HG03378 (cell line): ENCODE data around the gene CPD.
"Not testable (repeated sequence)": the region's sequence is repeated elsewhere in the genome, so short reads cannot be mapped to it uniquely, and the experiment has no call there.

Experiments used
- ATAC-seq: cut with Tn5 transposase; IDR thresholded peaks from one replicate; pipeline ENCODE4 v1.9.1; 2021; ENCODE audit warnings: mild to moderate bottlenecking, moderate library complexity; ENCODE audit not compliant: unreplicated experiment

CPD gene

GRCh38 chr17:30422171-30422570, 43.4 kb downstream of the CPD start:
- ATAC-seq, result no peak

GRCh38 chr17:30424471-30424870, 45.7 kb downstream of the CPD start:
- no peak for ATAC-seq

GRCh38 chr17:30426292-30426691, 47.6 kb downstream of the CPD start:
- no peak for ATAC-seq

GRCh38 chr17:30427611-30428010, 48.9 kb downstream of the CPD start:
- ATAC-seq, result no peak

GRCh38 chr17:30429155-30429554, 50.4 kb downstream of the CPD start:
- ATAC-seq, result no peak

- no peak for ATAC-seq
Observed at GRCh38 chr17:30433514-30433913, 54.8 kb downstream of the CPD start.

GRCh38 chr17:30436729-30437128, 58.0 kb downstream of the CPD start:
- no peak for ATAC-seq

GRCh38 chr17:30443721-30444120, 65.0 kb downstream of the CPD start:
- no peak for ATAC-seq

- not testable (repeated sequence) for ATAC-seq
Observed at GRCh38 chr17:30446640-30447039, 67.9 kb downstream of the CPD start.

- no peak for ATAC-seq
Observed at GRCh38 chr17:30449480-30449879, 70.8 kb downstream of the CPD start.

GRCh38 chr17:30450125-30451027, 71.6 kb downstream of the CPD start:
- ATAC-seq, result no peak

GRCh38 chr17:30454635-30455034, 75.9 kb downstream of the CPD start:
- no peak for ATAC-seq

- no peak for ATAC-seq
Observed at GRCh38 chr17:30458371-30458770, 79.6 kb downstream of the CPD start.

- ATAC-seq, result not testable (repeated sequence)
Observed at GRCh38 chr17:30458797-30459413, 80.2 kb downstream of the CPD start.

GRCh38 chr17:30468465-30468864, 89.7 kb downstream of the CPD start:
- ATAC-seq, result no peak

GRCh38 chr17:30472238-30472890, 93.6 kb downstream of the CPD start:
- no peak for ATAC-seq

GRCh38 chr17:30475206-30475605, 96.5 kb downstream of the CPD start:
- ATAC-seq, result no peak

- peak; percentile 24 for ATAC-seq
Observed at GRCh38 chr17:30476726-30477082, 98.0 kb downstream of the CPD start.

GRCh38 chr17:30477083-30477773, 98.5 kb downstream of the CPD start, which contains the start of gene GOSR1:
Gene GOSR1 (plus strand): TSS chr17:30477408. CDS start chr17:30477434, 26 bp downstream.
- ATAC-seq, result peak; percentile 74

GRCh38 chr17:30477774-30478115, 99.0 kb downstream of the CPD start:
- no peak for ATAC-seq

- ATAC-seq, result no peak
Observed at GRCh38 chr17:30482555-30482954, 103.8 kb downstream of the CPD start.
